ENCODE measurements around the gene NUMBL.
A peak's percentile ranks its signal among the peaks of the same experiment; 100 is the strongest.

Gene NUMBL

DNA sequence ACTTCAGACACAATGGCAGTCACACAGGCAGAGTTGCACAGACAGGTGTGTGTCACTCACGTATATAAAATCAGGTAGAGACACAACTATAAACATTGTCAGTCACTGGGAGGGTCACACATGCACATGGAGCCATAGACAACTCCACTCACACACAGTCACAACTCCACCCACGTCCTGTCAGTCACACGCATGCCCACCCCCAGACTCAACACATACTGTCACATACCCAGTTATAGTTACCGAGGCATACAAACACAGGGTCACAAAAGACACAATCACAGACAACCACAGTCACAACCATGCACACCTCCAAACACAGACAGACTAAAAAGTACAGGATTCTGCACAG, 1.5 kb downstream of the NUMBL start:
- DNase-seq: peak; percentile 6

GRCh38 chr19:40688309-40688708, 2.1 kb downstream of the NUMBL start:
- DNase-seq: no peak

DNA sequence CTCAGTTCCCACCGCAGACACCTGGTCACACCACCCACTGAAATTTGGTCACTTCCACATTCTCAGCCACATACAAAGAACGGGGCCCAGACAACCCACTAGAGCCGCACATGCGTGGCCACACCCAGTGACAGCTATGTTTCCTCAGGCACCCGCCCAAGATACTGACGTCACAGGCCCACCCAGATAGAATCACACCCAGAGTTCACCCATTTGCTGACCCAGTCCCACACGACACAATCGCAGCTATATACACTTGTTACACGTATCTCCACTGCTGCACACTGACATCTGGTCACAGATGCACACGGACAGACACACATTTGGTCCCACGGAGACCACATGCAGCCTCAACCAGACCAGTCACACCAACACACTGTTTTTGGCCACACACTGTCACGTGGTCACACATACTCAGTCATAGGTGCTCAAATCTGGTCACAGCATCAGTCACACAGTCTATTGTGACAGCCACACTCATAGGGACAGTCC, 2.9 kb downstream of the NUMBL start:
- peak; percentile 47 for DNase-seq

GRCh38 chr19:40686882-40687524, 3.4 kb downstream of the NUMBL start:
- no peak for DNase-seq

DNA sequence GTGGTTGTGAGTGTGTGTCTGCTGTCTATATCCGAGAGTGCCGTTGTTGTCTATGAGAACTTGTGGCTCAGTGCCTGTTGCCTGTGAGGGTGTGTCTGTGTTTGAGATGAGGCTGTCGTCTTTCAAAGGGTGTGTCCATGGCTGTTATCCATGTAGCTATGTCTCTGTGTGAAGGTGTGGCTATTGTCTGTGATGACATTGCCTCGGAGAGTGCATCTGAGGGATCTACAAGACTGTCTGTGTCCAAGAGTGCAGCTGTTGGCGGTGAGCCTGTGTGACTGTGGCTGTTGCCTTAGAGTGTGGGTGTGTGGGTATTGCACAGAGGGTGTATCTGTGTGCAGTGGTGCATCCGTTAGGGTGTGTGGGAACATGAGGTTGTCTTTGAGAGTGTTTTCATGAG, 4.9 kb downstream of the NUMBL start:
- no peak for DNase-seq

DNA sequence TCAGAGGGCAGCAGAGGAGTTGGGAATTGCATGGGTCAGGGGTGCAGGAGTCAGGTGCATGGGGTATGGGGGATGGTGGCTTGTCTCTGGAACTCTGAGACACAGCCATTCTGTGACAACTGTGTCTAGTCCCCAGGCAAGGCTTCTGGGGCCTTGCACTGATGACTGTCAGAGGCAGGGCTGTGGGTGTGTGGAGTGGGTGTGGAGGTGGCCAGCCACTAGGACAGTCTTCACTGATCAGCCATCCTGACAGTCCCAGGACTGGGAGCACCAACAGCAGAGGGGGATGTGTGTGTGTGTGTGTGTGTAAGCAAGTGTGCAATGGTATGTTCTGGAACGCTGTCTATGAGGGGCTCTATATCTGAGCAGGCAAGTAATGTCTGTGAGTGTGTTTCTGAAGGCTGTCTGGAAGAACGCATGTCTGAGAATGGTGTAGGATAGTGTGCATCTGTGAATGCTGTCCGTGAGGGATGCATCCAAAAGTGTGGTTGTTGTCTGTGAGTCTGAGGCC, 5.4 kb downstream of the NUMBL start:
- DNase-seq: no peak

- no peak for DNase-seq
Measured at GRCh38 chr19:40684280-40684679, 6.2 kb downstream of the NUMBL start.

- no peak for DNase-seq
Measured at GRCh38 chr19:40683437-40683836, 7.0 kb downstream of the NUMBL start.

- DNase-seq: no peak
Measured at GRCh38 chr19:40682431-40682964, 8.0 kb downstream of the NUMBL start.

GRCh38 chr19:40681039-40681438, 9.4 kb downstream of the NUMBL start:
- no peak for DNase-seq

- no peak for DNase-seq
Measured at GRCh38 chr19:40677156-40677555, 13.3 kb downstream of the NUMBL start.

GRCh38 chr19:40674291-40674690, 16.2 kb downstream of the NUMBL start:
- no peak for DNase-seq

GRCh38 chr19:40673397-40673796, 17.1 kb downstream of the NUMBL start:
- no peak for DNase-seq

- DNase-seq: no peak
Measured at GRCh38 chr19:40672573-40673299, 17.7 kb downstream of the NUMBL start.

GRCh38 chr19:40672038-40672437, 18.4 kb downstream of the NUMBL start:
- no peak for DNase-seq

- DNase-seq: no peak
Measured at GRCh38 chr19:40671404-40671803, 19.0 kb downstream of the NUMBL start.

- no peak for DNase-seq
Measured at GRCh38 chr19:40668991-40669614, 21.3 kb downstream of the NUMBL start.

- DNase-seq: no peak
Measured at GRCh38 chr19:40667602-40668001, 22.8 kb downstream of the NUMBL start.

DNA sequence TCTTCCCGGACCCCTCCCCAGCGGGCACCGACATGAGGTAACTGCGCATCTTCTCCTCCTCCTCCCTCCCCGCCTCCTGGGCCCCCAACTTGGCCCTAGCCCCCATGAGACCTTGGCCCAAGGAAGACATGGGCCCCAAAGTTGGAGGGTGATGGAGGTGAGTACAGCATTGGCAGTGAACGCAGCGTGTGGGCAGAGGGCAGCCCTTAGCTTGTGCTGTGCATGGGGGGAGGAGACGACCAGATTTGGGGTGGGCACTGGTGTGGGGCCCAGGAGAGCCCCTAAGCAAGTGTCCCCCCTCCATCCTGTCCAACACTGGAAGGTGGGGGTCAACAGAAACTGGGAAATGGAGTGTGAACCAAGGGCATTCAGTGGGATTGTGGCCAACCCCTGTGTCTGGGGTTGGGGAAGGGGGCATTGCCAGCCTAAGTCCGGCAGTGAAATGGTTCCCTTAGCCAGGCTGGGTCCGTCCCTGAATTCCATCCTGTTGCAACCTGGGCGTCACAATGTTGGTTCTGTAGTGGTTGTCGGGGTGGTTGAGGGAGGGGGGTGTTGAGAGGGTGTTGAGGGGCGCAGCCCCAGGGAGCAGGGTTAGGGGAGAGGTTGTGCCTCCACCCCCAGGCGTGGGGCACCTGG, 23.5 kb downstream of the NUMBL start:
- DNase-seq: no peak

- no peak for DNase-seq
Measured at GRCh38 chr19:40663695-40664692, 26.5 kb downstream of the NUMBL start.

GRCh38 chr19:40662925-40663694, 27.3 kb downstream of the NUMBL start:
- DNase-seq: peak; percentile 95
